NCI-H1694 (cell line): ENCODE results near the gene WNT4.

ENCODE experiments used
- DNase-seq: peaks from one replicate; lab custom pipeline; 2025; lab: John Stamatoyannopoulos, UW

Gene WNT4

DNA sequence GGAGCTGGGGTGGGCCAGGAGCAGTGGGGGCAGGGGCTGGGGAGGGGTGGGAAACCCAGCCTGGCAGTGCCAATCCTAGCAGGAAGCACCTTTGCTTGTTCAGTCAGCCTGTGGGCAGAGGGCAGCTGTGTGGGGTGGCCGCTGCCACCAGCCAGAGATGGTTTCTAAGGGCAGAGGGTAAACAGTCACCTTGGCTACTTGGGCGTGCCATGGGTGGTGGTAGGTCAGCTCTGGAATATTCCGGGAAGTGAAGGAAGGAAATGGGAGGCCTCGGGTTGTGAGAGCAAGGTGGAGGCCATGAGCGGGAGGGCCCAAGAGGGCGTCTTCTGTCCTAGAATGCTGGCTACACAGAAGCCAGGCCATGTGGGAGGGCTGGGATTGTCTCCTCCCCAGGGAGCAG, 20.7 kb upstream of the WNT4 start:
- no peak for DNase-seq

DNA sequence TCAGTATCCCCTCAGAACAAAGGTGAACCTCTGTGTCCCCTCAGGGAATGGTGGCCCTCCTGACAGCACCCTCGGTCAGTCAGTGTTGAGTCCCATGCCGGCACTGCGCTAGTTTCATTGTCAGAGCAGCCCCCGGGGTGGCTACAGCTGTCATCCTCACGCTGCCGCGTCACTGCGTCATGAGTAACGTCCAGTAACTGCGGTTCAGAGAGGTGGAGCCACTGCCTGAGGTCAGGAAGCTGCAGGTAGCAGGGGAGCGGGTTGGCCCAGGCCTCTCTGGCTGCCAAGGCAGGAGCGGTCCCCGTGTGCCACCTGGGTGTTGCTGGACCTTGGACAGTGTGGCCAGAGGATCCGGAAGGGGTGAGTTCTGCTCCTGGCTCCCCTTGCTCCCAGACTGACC, 20.2 kb upstream of the WNT4 start:
- DNase-seq = no peak

GRCh38 chr1:22159891-22160290, 17.0 kb upstream of the WNT4 start:
- DNase-seq = no peak

DNA sequence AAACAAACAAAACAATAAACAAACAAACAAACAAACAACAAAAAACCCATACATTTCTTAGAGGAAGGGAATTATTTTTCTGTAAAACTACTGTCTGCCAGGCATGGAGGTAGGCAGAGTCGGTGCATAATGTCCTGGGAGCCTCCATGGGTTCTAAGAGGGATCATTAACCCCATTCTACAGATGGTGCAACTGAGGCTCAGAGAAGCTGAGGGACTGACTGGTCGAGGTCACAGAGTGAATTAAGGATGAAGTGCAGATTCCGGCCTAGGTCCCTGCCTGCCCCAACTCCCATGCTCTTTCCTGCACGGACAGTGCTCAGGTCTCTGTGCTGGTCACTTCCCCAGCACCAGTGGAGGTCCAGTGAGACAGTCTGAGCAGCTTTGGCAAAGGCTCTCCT, 15.8 kb upstream of the WNT4 start:
- no peak for DNase-seq

- no peak for DNase-seq
Observed at GRCh38 chr1:22157359-22157966, 14.6 kb upstream of the WNT4 start.

DNA sequence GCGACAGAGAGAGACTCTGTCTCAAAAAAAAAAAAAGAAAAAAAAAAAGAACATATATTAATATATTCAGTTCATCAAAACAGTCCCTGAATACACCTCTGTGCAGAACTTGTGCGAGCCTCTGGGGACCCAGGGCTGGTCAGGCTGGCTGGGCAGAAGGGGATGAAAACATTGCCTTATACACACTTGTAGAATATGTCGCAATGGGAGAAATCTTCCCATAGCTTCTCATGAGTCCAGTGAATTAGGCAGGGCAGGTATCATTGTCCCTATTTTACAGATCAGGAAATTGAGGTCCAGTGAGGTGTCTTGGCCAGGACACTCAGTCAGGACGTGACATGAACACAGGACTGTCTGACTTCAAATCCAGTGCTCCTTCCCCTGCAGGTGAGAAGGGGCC, 12.6 kb upstream of the WNT4 start:
- DNase-seq = no peak

- no peak for DNase-seq
Observed at GRCh38 chr1:22154626-22155025, 11.7 kb upstream of the WNT4 start.

- no peak for DNase-seq
Observed at GRCh38 chr1:22153660-22154437, 11.0 kb upstream of the WNT4 start.

GRCh38 chr1:22150923-22151322, 8.0 kb upstream of the WNT4 start:
- DNase-seq = no peak

- no peak for DNase-seq
Observed at GRCh38 chr1:22142315-22143064, 407 bp downstream of the WNT4 start.

DNA sequence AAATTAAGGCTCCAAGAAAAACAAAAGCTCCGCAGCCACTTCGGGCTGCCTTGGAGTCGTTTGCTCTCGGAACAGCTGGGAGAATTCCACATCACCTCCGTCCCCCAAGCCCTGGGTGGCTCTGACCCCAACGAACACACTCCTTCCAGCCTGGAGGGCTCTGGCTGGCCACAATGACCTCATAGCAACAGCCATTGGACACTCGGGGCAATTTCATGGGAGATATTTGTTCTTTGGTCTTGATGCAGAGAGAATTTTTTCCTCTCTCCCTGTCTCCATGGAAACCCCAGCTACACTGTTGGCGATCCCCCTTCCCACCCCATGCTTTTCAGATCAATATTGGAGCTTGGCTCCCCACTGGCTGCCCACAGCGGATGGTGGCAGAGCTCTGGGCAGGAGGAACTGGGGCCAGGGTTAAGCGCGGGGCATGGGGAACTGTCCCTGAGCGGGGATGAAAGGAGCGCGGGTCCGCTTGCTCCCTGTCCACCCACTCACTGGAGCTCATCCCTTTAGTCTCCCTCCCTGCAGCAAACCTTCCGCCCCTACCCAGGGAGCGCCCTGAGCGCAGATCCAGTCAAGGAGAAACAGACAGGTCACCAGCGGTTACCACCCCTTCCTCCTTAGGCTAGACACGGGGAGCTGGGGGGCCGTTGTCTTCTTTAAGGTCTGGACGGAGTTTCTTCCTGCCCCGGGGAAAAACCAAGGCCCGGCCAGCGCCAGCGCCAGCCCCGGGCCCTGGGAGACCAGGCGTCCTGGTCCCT, 1.2 kb downstream of the WNT4 start:
- no peak for DNase-seq

- DNase-seq = no peak
Observed at GRCh38 chr1:22140694-22141093, 2.2 kb downstream of the WNT4 start.

DNA sequence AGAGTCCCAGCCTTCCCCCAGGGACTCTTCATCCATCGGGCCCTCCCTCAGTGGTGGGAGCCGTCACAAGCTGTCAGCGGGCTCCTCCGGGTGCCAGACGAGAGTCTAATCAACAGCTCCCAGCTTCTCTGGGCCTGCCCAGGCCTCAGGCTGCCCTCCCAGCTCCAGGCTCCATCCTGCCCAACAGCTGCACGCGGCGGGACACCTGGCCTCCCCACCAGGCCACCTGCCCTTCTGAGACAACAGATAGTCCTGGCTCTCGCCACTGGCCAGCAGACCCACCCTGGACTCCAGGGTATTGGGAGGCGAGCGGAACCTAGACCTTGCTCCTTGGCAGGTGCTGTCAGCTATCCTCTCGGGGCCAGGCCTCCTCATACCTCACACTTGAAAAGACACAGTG, 3.1 kb downstream of the WNT4 start:
- no peak for DNase-seq

DNA sequence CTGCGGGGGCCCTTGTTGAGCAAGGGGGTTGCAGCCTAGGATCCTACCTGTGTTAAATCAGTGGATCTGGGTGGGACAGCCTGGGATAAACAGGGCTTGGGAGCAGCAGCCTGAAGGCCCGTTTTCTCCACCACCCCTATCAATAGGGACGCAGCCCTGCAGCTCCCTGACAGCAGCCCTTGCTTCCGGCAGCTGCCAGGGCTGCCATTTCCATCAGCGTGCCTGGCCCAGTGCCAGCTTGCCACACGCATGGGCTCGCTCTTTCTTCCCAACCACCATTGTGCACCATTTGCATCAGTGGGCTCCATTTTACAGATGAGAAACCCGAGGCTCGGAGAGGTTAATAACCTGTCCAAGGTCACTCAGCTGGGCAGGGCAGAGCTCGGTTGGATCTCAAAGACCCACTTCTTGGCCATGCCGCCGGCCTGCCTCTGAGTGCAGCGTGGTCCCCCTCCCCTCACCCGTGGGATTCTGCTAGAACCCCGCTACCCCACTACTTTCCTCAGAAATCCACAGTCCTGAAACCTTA, 3.8 kb downstream of the WNT4 start:
- peak; percentile 59 for DNase-seq

DNA sequence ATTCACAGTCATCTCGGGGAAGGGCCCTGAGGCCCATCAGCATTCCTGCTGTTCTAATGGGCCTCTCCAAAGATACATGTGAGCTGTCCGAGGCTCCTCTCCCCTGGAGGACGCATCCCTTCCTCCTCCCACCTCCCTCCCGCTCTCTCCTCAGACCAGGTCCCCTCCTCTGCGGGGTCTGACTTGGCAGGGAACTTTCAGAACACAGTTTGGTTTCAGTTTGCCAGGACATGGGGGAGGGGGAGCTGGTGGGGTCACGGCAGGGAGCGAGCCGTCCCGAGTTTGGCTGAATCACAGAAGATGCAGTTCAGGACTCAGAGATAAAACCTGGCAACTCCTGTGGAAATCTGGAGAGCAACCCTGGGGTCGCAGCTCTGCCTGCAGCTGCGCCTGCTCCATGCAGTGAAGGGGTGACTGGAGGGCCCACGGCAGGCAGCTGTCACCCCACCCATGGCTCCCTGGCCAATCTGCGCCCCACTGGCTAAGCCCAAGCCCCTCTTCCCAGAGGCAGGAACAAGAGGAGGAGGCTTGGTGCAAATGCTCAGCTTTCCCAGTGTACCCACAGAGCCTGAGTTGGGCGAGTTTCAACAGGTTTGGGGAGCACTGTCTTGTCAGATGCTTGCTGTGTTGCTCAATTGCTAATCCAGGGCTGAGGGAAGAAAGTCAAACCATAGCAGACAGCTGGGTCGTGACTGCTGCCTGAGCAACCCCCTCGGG, 5.7 kb downstream of the WNT4 start:
- no peak for DNase-seq

- no peak for DNase-seq
Observed at GRCh38 chr1:22133931-22134324, 9.0 kb downstream of the WNT4 start.

DNA sequence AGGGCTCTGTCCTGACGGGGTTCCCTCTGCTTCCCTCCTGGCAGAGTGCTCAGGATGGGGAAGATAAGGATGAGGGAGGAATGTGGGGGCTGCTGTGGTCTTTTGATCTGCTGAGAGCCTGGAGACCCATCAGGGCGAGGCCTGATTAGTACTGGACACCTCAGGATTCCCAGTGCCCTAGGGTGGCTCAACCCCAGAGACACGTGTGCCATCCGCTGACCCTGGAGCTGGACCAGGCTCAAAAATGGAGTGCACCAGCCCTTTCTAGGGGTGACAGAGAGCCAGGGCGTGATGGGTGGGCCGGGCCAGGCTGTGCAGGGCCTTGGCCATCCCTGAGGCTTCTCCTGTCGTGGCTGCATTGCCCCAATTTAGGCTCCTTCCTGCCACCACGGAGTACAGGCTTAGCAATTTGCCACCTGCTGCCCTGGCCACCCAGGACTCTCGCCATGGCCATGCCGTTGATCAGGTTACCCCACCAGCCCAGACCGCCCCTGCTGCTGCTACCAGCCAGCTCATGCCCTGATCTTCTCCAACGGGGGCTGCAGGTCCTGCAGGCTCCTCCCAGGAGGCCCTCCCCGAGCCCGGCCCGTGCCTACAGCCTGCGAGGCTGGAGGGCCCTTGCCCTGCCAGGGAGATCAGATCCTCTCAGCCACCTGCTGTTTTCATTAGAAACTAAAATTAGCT, 9.5 kb downstream of the WNT4 start:
- DNase-seq = no peak

GRCh38 chr1:22132517-22133235, 10.2 kb downstream of the WNT4 start:
- DNase-seq = no peak

DNA sequence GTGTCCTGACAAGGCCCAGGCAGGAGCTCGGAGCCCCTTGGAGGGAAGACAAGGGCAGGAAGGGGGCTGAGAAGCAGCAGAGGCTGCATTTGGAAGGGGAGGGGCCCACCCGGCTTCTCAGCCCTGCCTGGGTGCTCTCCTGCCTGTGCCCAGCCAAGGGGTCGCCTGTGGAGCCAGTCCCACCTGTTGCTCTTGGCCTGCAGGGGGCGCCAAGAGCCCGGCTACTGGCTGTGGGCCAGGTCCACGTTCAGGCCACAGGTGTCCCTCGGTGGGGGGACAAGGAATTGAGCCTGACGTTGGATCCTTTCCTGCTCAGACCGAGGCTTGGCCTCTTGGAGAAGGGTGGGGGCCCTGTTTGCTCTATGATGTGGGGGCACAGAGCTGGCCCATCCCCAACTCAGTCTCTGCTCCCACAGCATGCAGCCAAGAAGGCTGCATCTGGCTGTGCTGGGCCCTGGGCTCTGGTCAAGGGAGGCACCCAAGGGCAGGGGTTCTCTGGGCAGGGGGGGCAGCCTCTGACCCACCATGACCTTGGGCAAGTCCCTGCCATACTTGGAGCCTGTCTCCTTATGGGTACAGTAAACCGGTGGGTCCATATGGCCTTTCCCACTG, 10.9 kb downstream of the WNT4 start:
- no peak for DNase-seq

DNA sequence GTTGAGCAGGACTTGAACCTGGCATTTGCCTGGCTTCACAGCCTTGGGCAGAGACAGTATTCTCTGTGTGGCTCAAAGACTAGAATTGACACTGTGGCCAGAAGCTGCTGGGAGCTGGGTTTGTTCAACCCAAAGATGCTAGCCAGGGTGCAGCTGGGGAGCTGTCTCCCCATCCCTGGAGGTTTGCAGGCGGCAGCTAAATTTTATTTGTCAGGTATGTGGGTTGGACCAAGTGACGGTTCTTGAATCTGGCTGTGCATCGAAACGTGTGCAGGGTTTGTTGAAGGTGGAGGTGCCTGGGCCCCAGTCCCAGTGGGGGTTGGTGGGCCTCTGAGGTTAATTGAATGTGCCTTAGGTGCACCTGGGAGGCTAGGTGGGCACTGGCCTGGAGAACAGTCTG, 11.8 kb downstream of the WNT4 start:
- no peak for DNase-seq
